CD4-positive, alpha-beta memory T cell (primary cell): ENCODE data around the gene MBNL1. TPM values are rescaled to one million over a fixed set of nuclear protein-coding genes. Genes with fewer than 3 reads are reported as not detected.
A peak's percentile ranks its signal among the peaks of the same experiment; 100 is the strongest.

Experiments
- CTCF ChIA-PET: fragments of 350-600 bp; sonication (Branson Sonifier 250); formaldehyde crosslinking; loops from one replicate; lab custom pipeline; 2021; ENCODE audit warnings: inconsistent platforms; ENCODE audit not compliant: partially characterized antibody; lab: Charles Lee
- POLR2A ChIA-PET: fragments of 350-600 bp; sonication (Branson Sonifier 250); formaldehyde crosslinking; loops from one replicate; lab custom pipeline; 2021; ENCODE audit not compliant: partially characterized antibody; lab: Charles Lee
- DNase-seq, 5 donors: peaks; one replicate each; pipeline versions ENCODE4 v3.0.0 to v3.0.0-alpha.2; 2020 to 2022; ENCODE audit warnings: mixed read lengths in 1 of 5
- H3K27ac ChIP-seq: one replicate; pipeline ENCODE4 v1.7.0; 2013; ENCODE audit warnings: low read depth, low read length
- H3K27me3 ChIP-seq: 2 replicates; pipeline ENCODE4 v1.7.0; 2013; ENCODE audit warnings: mild to moderate bottlenecking, low read length, moderate library complexity; ENCODE audit not compliant: insufficient read depth
- H3K36me3 ChIP-seq: 2 replicates; pipeline ENCODE4 v1.7.0; 2013; ENCODE audit warnings: mild to moderate bottlenecking, low read length, moderate library complexity; ENCODE audit not compliant: insufficient read depth
- H3K4me1 ChIP-seq: 2 replicates; pipeline ENCODE4 v1.7.0; 2013; ENCODE audit warnings: mild to moderate bottlenecking, low read length, moderate library complexity; ENCODE audit not compliant: insufficient read depth
- H3K4me3 ChIP-seq, 2 donors: one replicate each; pipeline ENCODE4 v1.7.0; 2013; ENCODE audit warnings: low read length in 2 of 2, mild to moderate bottlenecking in 1 of 2
- H3K9me3 ChIP-seq, 2 donors: one replicate each; pipeline ENCODE4 v1.7.0; 2013; ENCODE audit warnings: low read length in 2 of 2, control low read depth in 1 of 2; ENCODE audit not compliant: control insufficient read depth in 1 of 2
- H3K27ac Mint-ChIP-seq, 7 donors: one replicate each; pipeline ENCODE4 v1.8.0; 2020 to 2021; ENCODE audit warnings: mixed read lengths in 7 of 7, mild to moderate bottlenecking in 6 of 7, inconsistent platforms in 3 of 7, moderate library complexity in 3 of 7
- H3K27me3 Mint-ChIP-seq, 2 donors: one replicate each; pipeline ENCODE4 v1.8.0; 2020 to 2021; ENCODE audit warnings: mixed read lengths in 2 of 2
- H3K36me3 Mint-ChIP-seq, 2 donors: one replicate each; pipeline ENCODE4 v1.8.0; 2020 to 2021; ENCODE audit warnings: mixed read lengths in 2 of 2, inconsistent platforms in 1 of 2, mild to moderate bottlenecking in 1 of 2
- H3K4me1 Mint-ChIP-seq, 4 donors: one replicate each; pipeline ENCODE4 v1.8.0; 2020 to 2021; ENCODE audit warnings: mixed read lengths in 4 of 4, mild to moderate bottlenecking in 1 of 4
- H3K4me3 Mint-ChIP-seq, 8 donors: one replicate each; pipeline ENCODE4 v1.8.0; 2020 to 2021; ENCODE audit warnings: mixed read lengths in 8 of 8, mild to moderate bottlenecking in 7 of 8, moderate library complexity in 6 of 8, inconsistent platforms in 3 of 8
- H3K9me3 Mint-ChIP-seq, 8 donors: one replicate each; pipeline ENCODE4 v1.8.0; 2020 to 2021; ENCODE audit warnings: mixed read lengths in 8 of 8, mild to moderate bottlenecking in 5 of 8, inconsistent platforms in 3 of 8, moderate library complexity in 1 of 8
- intact Hi-C: fragments of 100-400 bp; cut with micrococcal nuclease; formaldehyde crosslinking; loops from one replicate; pipeline ENCODE4 v1.15.1; 2023
- polyA plus RNA-seq, 2 donors: library from polyadenylated mRNA; unstranded; fragments of 300-500 nt; fragmentation: Illumina TruSeq; gene quantifications; one replicate each; pipeline ENCODE4 v1.2.3, GENCODE V29; 2021
- total RNA-seq, 2 experiments: library from RNA; stranded (reverse); gene quantifications; one replicate each; pipeline ENCODE4 v1.2.3, GENCODE V29; 2021

MBNL1 gene
- total and polyA plus RNA-seq, 4 experiments from 2014 or later, result 289 to 430 (median 361) TPM

DNA sequence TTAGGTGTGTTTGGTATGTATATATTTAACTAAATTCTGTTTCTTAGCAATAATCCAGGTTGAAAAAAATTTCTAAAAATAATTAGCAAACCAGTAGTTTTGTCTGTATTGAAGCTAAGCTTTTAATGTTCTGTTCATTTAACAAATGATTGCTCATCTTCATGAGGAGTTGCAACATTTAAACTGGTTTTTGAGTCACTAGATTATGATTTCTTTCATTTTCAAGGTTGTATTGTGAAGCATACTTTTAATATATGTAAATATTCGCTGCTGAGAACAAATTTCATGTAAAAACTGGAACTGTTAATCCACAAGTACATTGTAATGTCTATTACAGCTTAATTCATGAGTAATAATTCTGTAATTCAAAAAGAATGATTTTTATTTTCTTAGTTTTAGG lies 192.7 kb downstream of the MBNL1 start:
- Histone ChIP-seq H3K27me3 (no peaks in the 10 kb centered on the region), H3K4me3 (no peak overlapping the region), H3K9me3 (no peaks in the 10 kb centered on the region), H3K36me3 (peaks cover 53% of the 10 kb centered on the region), H3K4me1 (peaks cover 17% of the 10 kb centered on the region), H3K27ac (peak overlapping the region; percentile 9)
- H3K36me3 Mint-ChIP-seq, result peaks cover 31 to 68% of the 10 kb centered on the region in 2 donors
- CTCF ChIA-PET, result interaction anchor here (1.3 kb wide), 2 partner anchors 11 to 278 kb away, joined by 3 to 7 read pairs; no protein-coding TSS in a partner anchor
- no peak overlapping the region for H3K4me3 Mint-ChIP-seq
- no peaks in the 10 kb centered on the region for H3K9me3 Mint-ChIP-seq
- intact Hi-C loops, result no loop called here
- H3K4me1 Mint-ChIP-seq, result peaks cover 19 to 26% (median 22%) of the 10 kb centered on the region in 4 donors
- POLR2A ChIA-PET, result no interaction called here
- no peaks in the 10 kb centered on the region for H3K27me3 Mint-ChIP-seq
- no peak for DNase-seq
- H3K27ac Mint-ChIP-seq, result peak overlapping the region in 2 of 7 donors; percentile 38 to 62

GRCh38 chr3:152466784-152467183 lies 198.1 kb downstream of the MBNL1 start:
- H3K4me3 ChIP-seq, result no peak overlapping the region
- Mint-ChIP-seq H3K4me1 (peaks cover 5 to 15% (median 13%) of the 10 kb centered on the region in 4 donors), H3K27ac (peak overlapping the region in 5 of 7 donors; percentile 36 to 83 (median 61)), H3K4me3 (peak overlapping the region in 1 of 8 donors; percentile 54), H3K9me3 (peaks cover 0 to 4% (median 0%) of the 10 kb centered on the region in 8 donors), H3K27me3 (no peaks in the 10 kb centered on the region), H3K36me3 (peaks cover 13 to 41% of the 10 kb centered on the region in 2 donors)
- peaks cover 18% of the 10 kb centered on the region for H3K36me3 ChIP-seq
- H3K4me1 ChIP-seq, result peaks cover 4% of the 10 kb centered on the region
- POLR2A ChIA-PET, result interaction anchor here (0.8 kb wide), 1 partner anchor 9 kb away, joined by 3 read pairs; no protein-coding TSS in a partner anchor
- no peak overlapping the region for H3K27ac ChIP-seq
- no peaks in the 10 kb centered on the region for H3K27me3 ChIP-seq
- no peaks in the 10 kb centered on the region for H3K9me3 ChIP-seq
- CTCF ChIA-PET, result interaction anchor here (0.8 to 2.7 kb wide), 10 partner anchors 8 to 283 kb away, joined by 3 to 12 read pairs (median 6); no protein-coding TSS in a partner anchor
- DNase-seq, result peak in 3 of 5 donors; percentile 31 to 40 (median 36)
- intact Hi-C loops, result loop anchor here (2.0 kb wide), 1 partner anchor 14 kb away; no protein-coding TSS in a partner anchor

- peak overlapping the region in 3 of 7 donors; percentile 22 to 63 (median 59) for H3K27ac Mint-ChIP-seq
Measured at GRCh38 chr3:152469248-152470025, 200.7 kb downstream of the MBNL1 start.

DNA sequence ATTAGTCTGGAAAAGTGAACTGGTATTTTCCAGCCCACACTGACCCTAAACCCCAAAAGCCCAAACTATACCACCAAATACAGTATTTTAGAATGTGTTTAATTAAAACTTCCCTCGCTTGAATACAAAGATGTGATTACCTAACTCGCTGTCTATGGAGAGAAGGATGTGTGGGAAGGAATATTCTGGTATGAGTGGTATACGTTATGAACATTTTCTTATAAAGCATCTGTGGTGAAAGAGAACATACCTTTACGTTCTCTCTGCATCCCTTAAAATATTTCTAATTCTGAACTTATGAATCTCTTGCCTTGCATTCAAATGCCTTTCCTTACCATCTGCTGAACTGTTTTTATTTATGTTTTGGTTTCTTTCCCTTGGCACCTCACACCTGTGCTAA lies 201.4 kb downstream of the MBNL1 start:
- H3K4me3 Mint-ChIP-seq, result no peak overlapping the region
- CTCF ChIA-PET, result no interaction called here

More at GRCh38 chr3:152469248-152470025, 200.7 kb downstream of the MBNL1 start:
- POLR2A ChIA-PET, result no interaction called here
- H3K4me3 ChIP-seq, result no peak overlapping the region
- peaks cover 16 to 25% (median 23%) of the 10 kb centered on the region in 4 donors for H3K4me1 Mint-ChIP-seq
- H3K36me3 ChIP-seq, result no peaks in the 10 kb centered on the region
- no peaks in the 10 kb centered on the region for H3K27me3 Mint-ChIP-seq
- peaks cover 0 to 7% (median 0%) of the 10 kb centered on the region in 8 donors for H3K9me3 Mint-ChIP-seq
- CTCF ChIA-PET, result no interaction called here
- no peaks in the 10 kb centered on the region for H3K27me3 ChIP-seq
- H3K27ac ChIP-seq, result no peak overlapping the region
- DNase-seq, result no peak
- no peaks in the 10 kb centered on the region for H3K9me3 ChIP-seq
- peaks cover 11% of the 10 kb centered on the region for H3K4me1 ChIP-seq
- H3K4me3 Mint-ChIP-seq, result no peak overlapping the region
- H3K36me3 Mint-ChIP-seq, result peaks cover 13 to 24% of the 10 kb centered on the region in 2 donors
- intact Hi-C loops, result no loop called here

GRCh38 chr3:152470893-152471292 lies 202.2 kb downstream of the MBNL1 start:
- Histone ChIP-seq H3K27ac (no peak overlapping the region), H3K9me3 (no peaks in the 10 kb centered on the region), H3K36me3 (no peaks in the 10 kb centered on the region), H3K4me1 (peaks cover 11% of the 10 kb centered on the region), H3K27me3 (no peaks in the 10 kb centered on the region), H3K4me3 (no peak overlapping the region)
- Mint-ChIP-seq H3K36me3 (peaks cover 5 to 11% of the 10 kb centered on the region in 2 donors), H3K27me3 (no peaks in the 10 kb centered on the region), H3K4me3 (no peak overlapping the region), H3K4me1 (peaks cover 16 to 25% (median 21%) of the 10 kb centered on the region in 4 donors), H3K27ac (peak overlapping the region in 3 of 7 donors; percentile 6 to 80 (median 23)), H3K9me3 (peaks cover 0 to 14% (median 0%) of the 10 kb centered on the region in 8 donors)
- intact Hi-C loops, result no loop called here
- ChIA-PET CTCF (no interaction called here), POLR2A (no interaction called here)
- no peak for DNase-seq

More for the DNA sequence above, 201.4 kb downstream of the MBNL1 start:
- intact Hi-C loops, result no loop called here
- Mint-ChIP-seq H3K27ac (peak overlapping the region in 3 of 7 donors; percentile 22 to 63 (median 59)), H3K4me1 (peaks cover 16 to 25% (median 21%) of the 10 kb centered on the region in 4 donors), H3K9me3 (peaks cover 0 to 7% (median 0%) of the 10 kb centered on the region in 8 donors), H3K36me3 (peaks cover 8 to 18% of the 10 kb centered on the region in 2 donors), H3K27me3 (no peaks in the 10 kb centered on the region)
- Histone ChIP-seq H3K27me3 (no peaks in the 10 kb centered on the region), H3K27ac (no peak overlapping the region), H3K4me3 (no peak overlapping the region), H3K36me3 (no peaks in the 10 kb centered on the region), H3K9me3 (no peaks in the 10 kb centered on the region), H3K4me1 (peaks cover 11% of the 10 kb centered on the region)
- DNase-seq, result no peak
- POLR2A ChIA-PET, result no interaction called here

GRCh38 chr3:152471814-152472671 lies 203.3 kb downstream of the MBNL1 start:
- no peaks in the 10 kb centered on the region for H3K27me3 ChIP-seq
- H3K9me3 ChIP-seq, result no peaks in the 10 kb centered on the region
- Mint-ChIP-seq H3K9me3 (peaks cover 0 to 11% (median 0%) of the 10 kb centered on the region in 8 donors), H3K4me1 (peaks cover 13 to 19% (median 13%) of the 10 kb centered on the region in 4 donors), H3K36me3 (peaks cover under 1% of the 10 kb centered on the region in 2 donors), H3K27ac (peak overlapping the region; percentile 18 to 93 (median 85)), H3K4me3 (peak overlapping the region; percentile 35 to 81 (median 65)), H3K27me3 (no peaks in the 10 kb centered on the region)
- peaks cover 11% of the 10 kb centered on the region for H3K4me1 ChIP-seq
- ChIA-PET CTCF (interaction anchor here (0.7 to 2.4 kb wide), 22 partner anchors 10 to 1264 kb away, joined by 3 to 19 read pairs (median 3); no protein-coding TSS in a partner anchor), POLR2A (interaction anchor here (0.6 to 1.9 kb wide), 7 partner anchors 11 to 400 kb away, joined by 3 to 9 read pairs (median 3); no protein-coding TSS in a partner anchor)
- no peak overlapping the region for H3K4me3 ChIP-seq
- intact Hi-C loops, result loop anchor here (1.0 to 2.0 kb wide), 4 partner anchors 53 to 446 kb away; no protein-coding TSS in a partner anchor
- H3K27ac ChIP-seq, result peak overlapping the region; percentile 36
- H3K36me3 ChIP-seq, result no peaks in the 10 kb centered on the region
- DNase-seq, result peak; percentile 65 to 74 (median 70)
